ENCODE data around the gene FAM3D.

Gene FAM3D

GRCh38 chr3:58642846-58643245, 23.7 kb downstream of the FAM3D start:
- Histone ChIP-seq H3K4me3 (ENCODE audit: insufficient read depth, low read depth, low read length, poor library complexity, severe bottlenecking) (no peak overlapping the region), H3K27me3 (replicated peaks; ENCODE audit: control insufficient read depth, insufficient read depth, low read length, poor library complexity, severe bottlenecking) (no peaks in the 10 kb centered on the region), H3K36me3 (ENCODE audit: control insufficient read depth, insufficient read depth, low read length) (no peaks in the 10 kb centered on the region), H3K9me3 (ENCODE audit: control insufficient read depth, low read length) (no peaks in the 10 kb centered on the region), H3K4me1 (ENCODE audit: control insufficient read depth, insufficient read depth, low read length, poor library complexity, severe bottlenecking) (no peaks in the 10 kb centered on the region), H3K27ac (ENCODE audit: insufficient read depth, low read length, poor library complexity, severe bottlenecking) (no peak overlapping the region)
- no peak for DNase-seq

GRCh38 chr3:58640700-58641372, 25.7 kb downstream of the FAM3D start:
- Histone ChIP-seq H3K27ac (ENCODE audit: insufficient read depth, low read length, poor library complexity, severe bottlenecking) (no peak overlapping the region), H3K4me3 (ENCODE audit: insufficient read depth, low read depth, low read length, poor library complexity, severe bottlenecking) (no peak overlapping the region), H3K36me3 (ENCODE audit: control insufficient read depth, insufficient read depth, low read length) (no peaks in the 10 kb centered on the region), H3K9me3 (ENCODE audit: control insufficient read depth, low read length) (no peaks in the 10 kb centered on the region), H3K4me1 (ENCODE audit: control insufficient read depth, insufficient read depth, low read length, poor library complexity, severe bottlenecking) (no peaks in the 10 kb centered on the region), H3K27me3 (replicated peaks; ENCODE audit: control insufficient read depth, insufficient read depth, low read length, poor library complexity, severe bottlenecking) (no peaks in the 10 kb centered on the region)
- peak in 1 of 3 donors; percentile 12 for DNase-seq

- H3K4me3 ChIP-seq (ENCODE audit: insufficient read depth, low read depth, low read length, poor library complexity, severe bottlenecking) = no peak overlapping the region
Measured at GRCh38 chr3:58639842-58640241, 26.7 kb downstream of the FAM3D start.

GRCh38 chr3:58639001-58639400, 27.6 kb downstream of the FAM3D start:
- Histone ChIP-seq H3K36me3 (ENCODE audit: control insufficient read depth, insufficient read depth, low read length) (no peaks in the 10 kb centered on the region), H3K9me3 (ENCODE audit: control insufficient read depth, low read length) (no peaks in the 10 kb centered on the region), H3K4me3 (ENCODE audit: insufficient read depth, low read depth, low read length, poor library complexity, severe bottlenecking) (no peak overlapping the region), H3K27me3 (replicated peaks; ENCODE audit: control insufficient read depth, insufficient read depth, low read length, poor library complexity, severe bottlenecking) (no peaks in the 10 kb centered on the region), H3K27ac (ENCODE audit: insufficient read depth, low read length, poor library complexity, severe bottlenecking) (no peak overlapping the region), H3K4me1 (ENCODE audit: control insufficient read depth, insufficient read depth, low read length, poor library complexity, severe bottlenecking) (no peaks in the 10 kb centered on the region)
- DNase-seq = no peak

More at GRCh38 chr3:58639842-58640241, 26.7 kb downstream of the FAM3D start:
- DNase-seq = no peak
- Histone ChIP-seq H3K27me3 (replicated peaks; ENCODE audit: control insufficient read depth, insufficient read depth, low read length, poor library complexity, severe bottlenecking) (no peaks in the 10 kb centered on the region), H3K4me1 (ENCODE audit: control insufficient read depth, insufficient read depth, low read length, poor library complexity, severe bottlenecking) (no peaks in the 10 kb centered on the region), H3K9me3 (ENCODE audit: control insufficient read depth, low read length) (no peaks in the 10 kb centered on the region), H3K36me3 (ENCODE audit: control insufficient read depth, insufficient read depth, low read length) (no peaks in the 10 kb centered on the region), H3K27ac (ENCODE audit: insufficient read depth, low read length, poor library complexity, severe bottlenecking) (no peak overlapping the region)

- Histone ChIP-seq H3K4me3 (ENCODE audit: insufficient read depth, low read depth, low read length, poor library complexity, severe bottlenecking) (no peak overlapping the region), H3K36me3 (ENCODE audit: control insufficient read depth, insufficient read depth, low read length) (no peaks in the 10 kb centered on the region)
- DNase-seq = no peak
Measured at GRCh38 chr3:58638591-58638990, 28.0 kb downstream of the FAM3D start.

GRCh38 chr3:58637509-58637908, 29.1 kb downstream of the FAM3D start:
- Histone ChIP-seq H3K27ac (ENCODE audit: insufficient read depth, low read length, poor library complexity, severe bottlenecking) (no peak overlapping the region), H3K4me3 (ENCODE audit: insufficient read depth, low read depth, low read length, poor library complexity, severe bottlenecking) (no peak overlapping the region), H3K36me3 (ENCODE audit: control insufficient read depth, insufficient read depth, low read length) (no peaks in the 10 kb centered on the region), H3K4me1 (ENCODE audit: control insufficient read depth, insufficient read depth, low read length, poor library complexity, severe bottlenecking) (no peaks in the 10 kb centered on the region), H3K27me3 (replicated peaks; ENCODE audit: control insufficient read depth, insufficient read depth, low read length, poor library complexity, severe bottlenecking) (no peaks in the 10 kb centered on the region), H3K9me3 (ENCODE audit: control insufficient read depth, low read length) (no peaks in the 10 kb centered on the region)
- no peak for DNase-seq

More at GRCh38 chr3:58638591-58638990, 28.0 kb downstream of the FAM3D start:
- H3K27me3 ChIP-seq (replicated peaks; ENCODE audit: control insufficient read depth, insufficient read depth, low read length, poor library complexity, severe bottlenecking) = no peaks in the 10 kb centered on the region
- no peaks in the 10 kb centered on the region for H3K9me3 ChIP-seq (ENCODE audit: control insufficient read depth, low read length)
- no peak overlapping the region for H3K27ac ChIP-seq (ENCODE audit: insufficient read depth, low read length, poor library complexity, severe bottlenecking)
- H3K4me1 ChIP-seq (ENCODE audit: control insufficient read depth, insufficient read depth, low read length, poor library complexity, severe bottlenecking) = no peaks in the 10 kb centered on the region

- Histone ChIP-seq H3K4me3 (ENCODE audit: insufficient read depth, low read depth, low read length, poor library complexity, severe bottlenecking) (no peak overlapping the region), H3K27me3 (replicated peaks; ENCODE audit: control insufficient read depth, insufficient read depth, low read length, poor library complexity, severe bottlenecking) (no peaks in the 10 kb centered on the region), H3K4me1 (ENCODE audit: control insufficient read depth, insufficient read depth, low read length, poor library complexity, severe bottlenecking) (no peaks in the 10 kb centered on the region), H3K9me3 (ENCODE audit: control insufficient read depth, low read length) (no peaks in the 10 kb centered on the region), H3K36me3 (ENCODE audit: control insufficient read depth, insufficient read depth, low read length) (no peaks in the 10 kb centered on the region), H3K27ac (ENCODE audit: insufficient read depth, low read length, poor library complexity, severe bottlenecking) (no peak overlapping the region)
- no peak for DNase-seq
Measured at GRCh38 chr3:58635371-58636285, 30.9 kb downstream of the FAM3D start.

GRCh38 chr3:58633157-58633865, 33.3 kb downstream of the FAM3D start:
- Histone ChIP-seq H3K27me3 (replicated peaks; ENCODE audit: control insufficient read depth, insufficient read depth, low read length, poor library complexity, severe bottlenecking) (no peaks in the 10 kb centered on the region), H3K27ac (ENCODE audit: insufficient read depth, low read length, poor library complexity, severe bottlenecking) (no peak overlapping the region), H3K4me3 (ENCODE audit: insufficient read depth, low read depth, low read length, poor library complexity, severe bottlenecking) (no peak overlapping the region), H3K36me3 (ENCODE audit: control insufficient read depth, insufficient read depth, low read length) (no peaks in the 10 kb centered on the region), H3K4me1 (ENCODE audit: control insufficient read depth, insufficient read depth, low read length, poor library complexity, severe bottlenecking) (peaks cover 3% of the 10 kb centered on the region), H3K9me3 (ENCODE audit: control insufficient read depth, low read length) (no peaks in the 10 kb centered on the region)
- DNase-seq = no peak

GRCh38 chr3:58631742-58632141, 34.8 kb downstream of the FAM3D start:
- peaks cover 3% of the 10 kb centered on the region for H3K4me1 ChIP-seq (ENCODE audit: control insufficient read depth, insufficient read depth, low read length, poor library complexity, severe bottlenecking)
- H3K36me3 ChIP-seq (ENCODE audit: control insufficient read depth, insufficient read depth, low read length) = no peaks in the 10 kb centered on the region
- H3K9me3 ChIP-seq (ENCODE audit: control insufficient read depth, low read length) = no peaks in the 10 kb centered on the region
- no peak overlapping the region for H3K27ac ChIP-seq (ENCODE audit: insufficient read depth, low read length, poor library complexity, severe bottlenecking)
- H3K4me3 ChIP-seq (ENCODE audit: insufficient read depth, low read depth, low read length, poor library complexity, severe bottlenecking) = no peak overlapping the region
- DNase-seq = no peak
- no peaks in the 10 kb centered on the region for H3K27me3 ChIP-seq (replicated peaks; ENCODE audit: control insufficient read depth, insufficient read depth, low read length, poor library complexity, severe bottlenecking)

Measured in effector memory CD4-positive, alpha-beta T cell (primary cell).